GM13976 (cell line): ENCODE data around the gene MED22.

Experiments used
- DNase-seq: peaks from one replicate; pipeline ENCODE4 v3.0.0; 2012; ENCODE audit warnings: low spot score
- in situ Hi-C: fragments of 300-500 bp; cut with MboI; formaldehyde crosslinking; loops from one replicate; pipeline ENCODE4 v1.12.0; 2022; ENCODE audit warnings: low sequenced_read_pairs, mixed read lengths, inconsistent platforms; ENCODE audit not compliant: unreplicated experiment
- TF ChIP-seq, protein P1 (sequence below): IDR thresholded peaks from 2 replicates; pipeline ENCODE4 v1.5.1; 2012; ENCODE audit warnings: borderline replicate concordance, mild to moderate bottlenecking; ENCODE audit not compliant: insufficient read depth; ENCODE audit errors: extremely low read depth, missing control alignments, control extremely low read depth

Gene MED22

DNA sequence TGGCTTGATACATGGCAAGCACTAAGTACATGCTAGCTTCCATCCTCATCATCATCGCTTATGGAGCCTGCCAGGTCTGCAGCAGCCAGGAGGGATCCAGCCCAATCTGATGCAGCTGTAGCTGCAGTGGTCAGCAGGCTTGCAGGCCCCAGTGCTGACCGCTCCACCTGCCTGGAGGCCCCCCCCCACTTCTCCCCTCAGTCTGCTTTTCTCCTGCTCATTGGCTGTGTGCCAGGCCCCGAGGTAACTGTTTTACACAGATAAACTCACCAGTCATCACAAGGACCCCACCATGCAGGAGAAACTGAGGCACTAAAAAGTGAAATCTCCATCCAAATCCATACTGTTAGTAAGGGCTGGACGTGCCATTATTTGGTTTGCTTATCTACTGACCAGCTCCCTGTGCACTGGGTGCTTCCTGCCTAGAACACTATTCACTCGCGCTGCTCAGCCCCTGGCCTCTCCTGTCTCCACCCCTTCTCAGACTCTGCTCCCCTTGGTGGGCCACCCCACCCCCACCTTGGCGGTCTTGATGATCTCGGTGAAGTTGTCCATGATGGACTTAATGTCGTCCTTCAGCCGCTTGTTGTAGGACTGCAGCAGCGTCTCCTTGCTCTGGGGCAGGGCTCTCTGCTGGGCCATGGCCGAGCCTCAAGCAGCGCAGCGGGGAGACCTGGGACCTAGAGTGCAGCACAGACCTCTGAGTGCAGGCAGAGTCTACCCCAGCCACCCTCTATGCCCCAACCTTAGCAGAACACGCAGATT is 1.7 kb downstream of the MED22 start:
- in situ Hi-C loops: no loop called here
- DNase-seq: no peak
- TF ChIP-seq, protein P1, sequence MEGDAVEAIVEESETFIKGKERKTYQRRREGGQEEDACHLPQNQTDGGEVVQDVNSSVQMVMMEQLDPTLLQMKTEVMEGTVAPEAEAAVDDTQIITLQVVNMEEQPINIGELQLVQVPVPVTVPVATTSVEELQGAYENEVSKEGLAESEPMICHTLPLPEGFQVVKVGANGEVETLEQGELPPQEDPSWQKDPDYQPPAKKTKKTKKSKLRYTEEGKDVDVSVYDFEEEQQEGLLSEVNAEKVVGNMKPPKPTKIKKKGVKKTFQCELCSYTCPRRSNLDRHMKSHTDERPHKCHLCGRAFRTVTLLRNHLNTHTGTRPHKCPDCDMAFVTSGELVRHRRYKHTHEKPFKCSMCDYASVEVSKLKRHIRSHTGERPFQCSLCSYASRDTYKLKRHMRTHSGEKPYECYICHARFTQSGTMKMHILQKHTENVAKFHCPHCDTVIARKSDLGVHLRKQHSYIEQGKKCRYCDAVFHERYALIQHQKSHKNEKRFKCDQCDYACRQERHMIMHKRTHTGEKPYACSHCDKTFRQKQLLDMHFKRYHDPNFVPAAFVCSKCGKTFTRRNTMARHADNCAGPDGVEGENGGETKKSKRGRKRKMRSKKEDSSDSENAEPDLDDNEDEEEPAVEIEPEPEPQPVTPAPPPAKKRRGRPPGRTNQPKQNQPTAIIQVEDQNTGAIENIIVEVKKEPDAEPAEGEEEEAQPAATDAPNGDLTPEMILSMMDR: no peak

GRCh38 chr9:133345596-133345995 is 2.3 kb downstream of the MED22 start:
- in situ Hi-C loops: no loop called here
- DNase-seq: no peak
- TF ChIP-seq, protein P1: no peak

DNA sequence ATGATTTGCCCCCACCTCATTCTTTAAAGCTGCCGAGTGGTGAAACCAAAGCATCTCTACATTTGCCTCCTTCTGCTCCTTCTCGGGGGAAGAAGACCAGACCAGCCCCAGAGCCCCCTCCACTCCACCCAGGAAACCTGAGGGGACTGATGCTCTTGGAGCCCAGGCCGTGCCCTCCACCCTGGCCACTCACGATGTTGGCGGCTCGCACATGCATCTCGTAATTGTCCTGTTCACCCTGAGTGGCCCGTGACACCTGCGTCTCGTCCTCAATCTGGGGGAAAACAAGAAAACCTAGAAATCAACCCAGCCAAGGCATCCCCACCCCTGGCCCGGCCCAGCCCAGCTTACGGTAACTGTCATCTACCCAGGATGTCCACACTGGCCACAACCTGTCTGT is 3.0 kb downstream of the MED22 start:
- DNase-seq: no peak
- TF ChIP-seq, protein P1: no peak
- in situ Hi-C loops: no loop called here

- DNase-seq: no peak
- in situ Hi-C loops: no loop called here
Measured at GRCh38 chr9:133344071-133344470, 3.9 kb downstream of the MED22 start.

GRCh38 chr9:133342570-133342969 is 5.4 kb downstream of the MED22 start:
- TF ChIP-seq, protein P1: peak; percentile 19
- DNase-seq: no peak
- in situ Hi-C loops: no loop called here

More at GRCh38 chr9:133344071-133344470, 3.9 kb downstream of the MED22 start:
- TF ChIP-seq, protein P1: no peak

DNA sequence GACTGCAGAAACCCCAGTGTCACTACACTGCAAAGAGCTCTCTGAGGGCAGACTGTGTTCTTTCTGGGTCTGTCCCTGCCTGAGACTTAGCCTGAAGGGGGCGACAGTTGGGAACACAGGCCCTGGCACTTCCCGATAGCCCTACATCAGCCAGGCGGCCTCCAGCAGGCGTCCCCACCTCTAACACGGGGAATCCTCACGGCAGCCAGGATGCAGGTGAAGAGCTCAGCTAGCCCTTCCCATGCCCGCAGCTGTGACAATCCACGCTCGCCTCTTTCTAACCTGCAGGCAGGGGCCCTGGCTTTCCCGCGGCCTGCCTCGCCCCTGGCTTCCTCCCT is 5.9 kb downstream of the MED22 start:
- no peak for DNase-seq
- TF ChIP-seq, protein P1: no peak
- in situ Hi-C loops: no loop called here
